ENCODE results near the gene KRT80. TPM values are rescaled to one million over a fixed set of nuclear protein-coding genes. Genes with fewer than 3 reads are reported as not detected.
A peak's percentile ranks its signal among the peaks of the same experiment; 100 is the strongest.

Gene KRT80
- total and polyA plus RNA-seq, 3 donors from 2014 or later: 0.50 to 1.0 (median 0.94) TPM

DNA sequence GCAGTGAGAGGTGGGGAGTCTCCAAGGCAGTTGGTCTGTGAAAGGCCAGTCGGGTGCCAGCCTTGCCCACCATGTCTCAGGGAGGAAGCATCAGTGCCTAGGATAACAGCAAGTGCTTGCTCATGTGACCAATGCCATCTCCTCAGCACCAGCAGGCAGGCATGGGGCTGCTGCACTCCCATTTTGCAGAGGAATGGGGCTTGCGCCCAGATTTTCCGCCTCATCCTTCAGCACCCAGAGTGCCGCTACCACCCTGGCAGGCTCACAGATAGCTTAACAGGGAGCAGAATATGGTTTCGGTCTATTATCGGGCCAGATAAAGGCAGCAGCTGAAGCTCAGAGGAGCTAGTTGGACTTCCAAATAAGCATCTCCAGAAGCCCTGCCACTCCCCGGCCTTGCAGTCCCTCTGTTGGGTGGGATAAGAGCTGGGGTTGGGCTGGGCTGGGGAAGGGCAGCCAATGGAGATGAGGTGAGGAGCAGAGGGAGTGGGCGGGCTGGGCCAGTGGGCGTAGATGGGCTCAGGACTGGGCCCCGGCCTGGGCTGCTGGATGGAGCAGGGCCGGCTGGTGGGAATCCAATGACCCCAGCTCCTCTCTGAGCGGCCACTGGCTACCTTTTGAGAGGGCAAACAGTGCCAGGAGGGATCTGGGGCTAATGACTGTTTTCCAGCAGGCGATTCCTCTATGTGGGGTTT lies 8.4 kb upstream of the KRT80 start:
- H3K27ac ChIP-seq: no peak overlapping the region
- H3K4me1 ChIP-seq: peaks cover under 1% of the 10 kb centered on the region
- no peaks in the 10 kb centered on the region for H3K9me3 ChIP-seq
- 93 to 94% methylated on average over 12 to 13 of the region's 13 CpGs for WGBS, 2 donors
- TF ChIP-seq CTCF (IDR thresholded peaks at IDR 0.05) (no peak), POLR2A (IDR thresholded peaks at IDR 0.05) (no peak)
- no peak overlapping the region for H3K4me3 ChIP-seq
- no peaks in the 10 kb centered on the region for H3K36me3 ChIP-seq (ENCODE audit: low read depth, missing control alignments)
- H3K27me3 ChIP-seq: no peaks in the 10 kb centered on the region
- DNase-seq: no peak
- intact Hi-C loops (cut with DNase I; ENCODE audit: low total_unique reads): no loop called here

DNA sequence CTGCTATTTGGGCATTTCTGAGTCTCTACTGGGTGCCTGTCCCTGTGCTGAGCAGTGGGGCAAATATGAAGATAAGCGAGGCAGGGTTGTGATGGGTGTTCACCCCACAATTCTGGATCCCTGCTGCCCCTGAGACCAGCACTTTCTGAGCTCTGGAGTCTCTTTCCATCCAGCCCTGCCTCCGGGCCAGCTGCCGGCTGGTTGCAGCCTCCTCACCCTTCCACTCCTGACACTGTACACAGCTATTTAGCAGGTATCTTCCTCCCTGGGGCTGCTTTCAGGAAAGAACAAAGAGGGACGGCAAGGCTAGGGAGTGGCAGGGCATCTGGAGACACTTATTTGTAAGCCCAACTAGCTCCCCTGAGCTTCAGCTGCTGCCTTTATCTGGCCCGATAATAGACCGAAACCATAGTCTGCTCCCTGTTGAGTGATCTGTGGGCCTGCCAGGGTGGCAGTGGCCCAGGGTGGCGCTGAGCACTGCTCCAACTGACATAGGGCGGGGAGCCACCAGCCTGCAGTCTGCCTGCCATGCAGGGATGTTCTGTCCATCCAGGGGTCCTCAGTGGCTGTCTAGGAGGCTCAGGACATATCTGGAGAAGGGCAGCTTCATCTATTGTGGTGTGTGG lies 7.6 kb upstream of the KRT80 start:
- no peak overlapping the region for H3K4me3 ChIP-seq
- DNase-seq: no peak
- H3K4me1 ChIP-seq: peaks cover 6% of the 10 kb centered on the region
- H3K27ac ChIP-seq: no peak overlapping the region
- H3K27me3 ChIP-seq: no peaks in the 10 kb centered on the region
- no peaks in the 10 kb centered on the region for H3K36me3 ChIP-seq (ENCODE audit: low read depth, missing control alignments)
- no peaks in the 10 kb centered on the region for H3K9me3 ChIP-seq
- no peak for TF ChIP-seq CTCF (IDR thresholded peaks at IDR 0.05)
- no peak for TF ChIP-seq POLR2A (IDR thresholded peaks at IDR 0.05)
- intact Hi-C loops (cut with DNase I; ENCODE audit: low total_unique reads): no loop called here
- 82 to 92% methylated on average over 6 to 8 of the region's 8 CpGs for WGBS, 2 donors

- Histone ChIP-seq H3K36me3 (ENCODE audit: low read depth, missing control alignments) (no peaks in the 10 kb centered on the region), H3K9me3 (no peaks in the 10 kb centered on the region), H3K27ac (no peak overlapping the region), H3K4me1 (peaks cover 12% of the 10 kb centered on the region), H3K27me3 (no peaks in the 10 kb centered on the region), H3K4me3 (no peak overlapping the region)
- intact Hi-C loops (cut with DNase I; ENCODE audit: low total_unique reads): no loop called here
- TF ChIP-seq POLR2A (IDR thresholded peaks at IDR 0.05) (no peak), CTCF (IDR thresholded peaks at IDR 0.05) (no peak)
- 77 to 80% methylated on average over 5 of the region's 5 CpGs for WGBS, 2 donors
- DNase-seq: no peak
Observed at GRCh38 chr12:52198454-52199215, 6.8 kb upstream of the KRT80 start.

- peak; percentile 27 for DNase-seq
- intact Hi-C loops (cut with DNase I; ENCODE audit: low total_unique reads): no loop called here
- H3K4me3 ChIP-seq: no peak overlapping the region
- H3K4me1 ChIP-seq: peaks cover 16% of the 10 kb centered on the region
- no peaks in the 10 kb centered on the region for H3K27me3 ChIP-seq
- 58 to 74% methylated on average over 9 to 11 of the region's 11 CpGs for WGBS, 2 donors
- TF ChIP-seq POLR2A (IDR thresholded peaks at IDR 0.05) (no peak), CTCF (IDR thresholded peaks at IDR 0.05) (no peak)
- no peaks in the 10 kb centered on the region for H3K9me3 ChIP-seq
- no peaks in the 10 kb centered on the region for H3K36me3 ChIP-seq (ENCODE audit: low read depth, missing control alignments)
- no peak overlapping the region for H3K27ac ChIP-seq
Observed at GRCh38 chr12:52197371-52198231, 5.8 kb upstream of the KRT80 start.
